Activated CD8-positive, alpha-beta memory T cell treated with anti-CD3 and anti-CD28 coated beads for 48 hours (primary cell): ENCODE data around the gene RBM19.

ENCODE experiments used
- DNase-seq, 3 experiments: peaks; one replicate each; pipeline ENCODE4 v3.0.0-alpha.2; 2020; ENCODE audit warnings: low read depth in 2 of 3, low spot score in 2 of 3

Gene RBM19

DNA sequence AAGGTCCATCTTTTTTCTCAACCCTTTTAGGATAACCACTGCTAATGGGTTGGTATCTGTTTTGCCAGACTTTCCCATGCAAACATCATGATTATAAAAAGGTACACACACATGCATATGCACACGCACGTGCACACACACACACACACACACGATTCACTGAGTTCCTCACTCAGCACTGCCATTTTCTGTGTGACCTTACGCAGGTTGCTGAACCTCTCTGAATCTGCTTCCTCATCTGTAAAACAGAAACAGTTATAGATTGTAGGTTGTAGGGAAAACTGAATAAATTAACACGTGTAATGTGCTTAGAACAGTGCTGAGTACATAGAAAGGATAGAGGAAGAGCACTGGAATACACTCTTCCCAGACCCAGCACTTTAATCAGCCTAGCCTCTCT, 182.3 kb downstream of the RBM19 start:
- DNase-seq = no peak

DNA sequence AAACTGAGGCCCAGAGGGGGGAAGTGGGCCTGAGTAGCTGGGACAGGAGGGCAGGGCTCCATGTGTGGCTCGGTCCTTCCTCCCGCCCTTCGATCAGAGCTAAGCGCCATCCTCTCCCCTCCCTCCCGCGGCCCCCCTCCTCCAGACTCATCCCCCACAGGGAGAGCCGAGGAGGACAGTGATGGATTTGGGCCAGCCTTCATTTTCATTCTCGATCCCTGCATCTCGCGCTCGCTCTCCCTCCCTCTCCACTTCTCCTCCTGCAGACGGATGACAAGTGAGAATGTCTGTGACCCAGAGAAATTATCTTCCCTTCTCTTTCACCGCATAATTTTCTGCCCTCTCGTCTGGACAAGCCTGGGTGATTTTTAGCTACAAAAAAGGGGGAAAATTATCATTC, 183.3 kb downstream of the RBM19 start:
- DNase-seq = no peak

DNA sequence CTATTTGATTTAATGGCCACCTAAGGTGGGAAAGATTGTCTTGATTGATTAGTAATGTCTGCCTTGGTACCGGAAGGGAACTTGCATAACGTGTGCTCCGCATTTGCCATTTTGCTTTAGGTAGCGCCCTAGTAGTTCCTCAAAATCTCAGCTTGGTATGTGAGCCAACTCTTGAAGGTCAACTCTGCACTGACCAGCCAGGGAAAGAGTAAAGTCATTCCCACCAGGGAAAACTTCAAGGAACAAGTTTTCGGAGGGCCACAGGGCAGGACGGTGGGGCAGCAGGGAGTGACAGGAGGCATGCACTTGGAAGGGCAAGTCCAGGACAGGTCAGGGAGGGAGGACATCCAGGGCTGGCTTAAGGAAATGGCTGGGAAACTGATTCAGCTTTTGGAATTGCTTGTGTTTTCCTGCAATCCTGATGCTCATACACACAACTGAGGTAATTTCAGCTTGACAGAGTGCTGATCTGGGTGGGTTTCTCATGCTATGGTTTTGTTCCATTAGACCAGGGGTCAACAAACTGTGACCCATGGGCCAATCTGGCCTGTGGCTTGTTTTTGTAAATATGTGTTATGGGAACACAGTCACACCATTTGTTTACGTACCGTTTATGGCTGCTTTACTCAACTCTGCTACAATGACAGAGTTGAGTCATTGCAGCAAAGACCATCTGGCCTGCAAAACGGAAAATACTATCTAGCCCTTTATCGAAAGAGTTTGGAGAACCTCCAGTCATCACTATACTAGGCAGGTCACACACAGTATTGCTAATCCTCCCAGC, 184.5 kb downstream of the RBM19 start:
- DNase-seq = no peak

DNA sequence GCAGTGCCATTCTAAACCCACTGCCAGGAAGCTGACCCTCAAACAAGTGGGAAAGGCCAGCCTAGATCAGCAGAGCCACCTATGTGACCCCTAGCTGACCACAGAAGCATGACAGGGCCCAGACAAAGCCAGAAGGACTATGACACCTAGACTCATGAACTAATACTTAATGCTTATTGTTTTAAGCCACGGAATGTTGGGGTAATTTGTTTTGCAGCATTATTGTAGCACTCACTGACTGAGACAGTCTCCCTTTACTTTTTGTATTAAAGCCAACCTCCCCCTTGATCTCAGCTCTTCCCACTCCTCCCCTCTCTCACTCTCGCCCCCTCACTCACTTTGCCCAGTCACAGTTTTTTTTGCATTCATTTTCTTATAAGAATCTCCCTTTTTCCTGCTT, 186.4 kb downstream of the RBM19 start:
- DNase-seq = no peak

DNA sequence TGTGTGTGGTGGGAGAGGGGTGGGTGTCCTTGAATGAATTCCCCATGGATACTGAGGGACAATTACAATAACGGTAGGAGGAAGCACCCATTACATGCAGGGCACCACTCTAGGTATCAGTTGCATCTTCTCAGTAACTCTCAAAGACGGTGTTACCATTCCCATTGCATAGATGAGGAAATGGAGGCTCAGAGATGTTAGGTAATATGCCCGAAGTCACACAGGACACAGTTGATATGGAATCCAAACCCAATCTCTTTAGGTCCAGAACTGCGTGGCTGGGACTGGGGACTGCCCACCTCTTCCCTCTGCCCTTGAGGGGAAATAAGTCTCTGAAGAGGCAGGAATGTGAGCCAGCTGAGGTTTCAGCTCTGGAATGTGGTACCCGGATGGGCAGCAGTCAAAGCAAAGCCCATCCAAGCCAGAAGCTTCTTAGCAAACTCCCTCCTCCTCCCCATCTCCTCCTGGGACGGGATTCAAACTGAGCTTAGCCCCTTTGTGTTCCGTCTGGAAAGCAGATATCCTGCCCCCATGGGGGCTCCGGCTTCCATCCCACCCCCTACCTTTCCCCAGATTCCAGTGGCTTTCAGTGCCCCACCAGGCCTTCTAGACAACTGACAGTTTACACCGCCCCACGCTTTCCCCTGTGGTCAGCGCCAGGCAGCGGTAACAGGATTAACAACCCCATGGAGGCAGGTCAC, 187.5 kb downstream of the RBM19 start:
- no peak for DNase-seq

DNA sequence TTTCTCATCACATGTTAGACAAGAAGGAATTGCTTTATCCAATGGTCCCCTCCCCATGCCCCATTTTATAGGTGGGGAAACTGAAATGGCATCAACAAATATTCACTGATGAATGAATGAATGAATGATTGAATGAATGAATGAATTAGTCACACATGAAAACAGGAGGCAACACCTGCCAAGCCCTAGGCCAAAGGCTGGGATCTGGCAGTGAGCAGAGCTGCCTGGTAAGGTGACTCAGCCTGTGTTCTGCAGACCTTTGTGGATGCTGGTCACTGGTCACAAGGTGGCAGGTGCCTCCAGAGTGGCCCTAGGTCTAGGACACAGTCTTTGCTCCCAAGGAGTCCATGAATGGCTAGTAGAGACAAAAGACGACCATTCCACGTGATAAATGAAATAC, 188.4 kb downstream of the RBM19 start:
- DNase-seq = no peak

DNA sequence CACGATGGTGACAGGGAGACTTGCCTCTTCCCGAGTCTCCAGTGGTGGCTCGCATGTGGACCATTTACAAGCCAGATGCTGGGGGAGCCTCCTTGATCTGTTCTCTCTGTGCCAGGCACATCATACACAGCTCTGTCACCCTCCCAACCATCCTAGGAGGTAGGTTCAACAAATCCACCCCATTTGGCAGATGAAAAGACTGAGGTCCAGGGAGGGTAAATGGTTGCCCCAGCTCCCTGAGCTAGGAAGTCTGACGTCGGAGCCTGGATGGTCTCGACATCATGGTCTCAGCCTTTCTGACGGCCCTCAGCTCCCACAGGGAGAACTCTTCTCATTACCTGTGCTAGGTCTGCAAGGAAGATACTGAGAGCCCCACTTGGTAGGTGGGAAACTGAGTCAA, 189.6 kb downstream of the RBM19 start:
- no peak for DNase-seq

DNA sequence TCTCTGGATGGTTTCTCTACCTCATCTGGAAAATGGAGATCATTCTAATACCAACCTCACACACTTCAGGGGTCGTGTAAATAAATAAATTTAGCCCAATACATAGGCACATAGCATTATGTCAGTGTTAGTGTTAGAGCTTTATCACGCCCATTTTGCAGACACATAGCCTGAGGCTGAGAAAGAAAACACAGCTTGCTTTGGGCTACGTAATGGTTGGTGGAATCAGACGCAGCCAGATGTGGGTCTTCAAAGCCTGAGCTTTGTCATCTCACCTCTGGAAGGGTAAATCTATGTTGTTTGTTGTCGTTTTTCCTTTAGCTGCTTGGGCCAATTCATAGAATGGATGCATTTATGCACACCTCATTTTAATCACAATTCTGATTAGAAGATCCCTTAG, 191.6 kb downstream of the RBM19 start:
- DNase-seq = no peak

DNA sequence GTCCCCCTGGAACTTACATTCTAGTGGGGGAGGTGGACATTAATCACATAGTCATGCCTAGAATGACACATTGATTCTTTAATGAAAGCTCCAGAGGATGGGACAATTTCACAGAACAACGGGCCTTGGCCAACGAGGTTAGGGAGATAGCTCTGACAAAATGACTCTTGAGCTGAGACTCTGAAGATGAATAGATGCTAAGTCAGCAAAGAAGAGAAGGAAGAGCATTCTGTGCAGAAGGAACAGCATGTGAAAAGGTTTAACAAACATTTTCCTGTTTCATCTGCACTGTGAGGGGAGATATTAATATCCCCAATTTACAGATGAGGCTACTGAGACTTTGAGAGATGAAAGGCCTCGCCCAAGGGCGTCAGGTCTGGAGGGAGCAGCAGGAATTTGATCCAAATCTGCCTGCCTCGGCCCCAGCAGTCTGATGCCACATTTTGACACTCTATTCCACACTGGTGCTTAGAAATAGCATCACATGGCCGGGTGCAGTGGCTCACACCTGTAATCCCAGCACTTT, 193.6 kb downstream of the RBM19 start:
- DNase-seq = no peak

DNA sequence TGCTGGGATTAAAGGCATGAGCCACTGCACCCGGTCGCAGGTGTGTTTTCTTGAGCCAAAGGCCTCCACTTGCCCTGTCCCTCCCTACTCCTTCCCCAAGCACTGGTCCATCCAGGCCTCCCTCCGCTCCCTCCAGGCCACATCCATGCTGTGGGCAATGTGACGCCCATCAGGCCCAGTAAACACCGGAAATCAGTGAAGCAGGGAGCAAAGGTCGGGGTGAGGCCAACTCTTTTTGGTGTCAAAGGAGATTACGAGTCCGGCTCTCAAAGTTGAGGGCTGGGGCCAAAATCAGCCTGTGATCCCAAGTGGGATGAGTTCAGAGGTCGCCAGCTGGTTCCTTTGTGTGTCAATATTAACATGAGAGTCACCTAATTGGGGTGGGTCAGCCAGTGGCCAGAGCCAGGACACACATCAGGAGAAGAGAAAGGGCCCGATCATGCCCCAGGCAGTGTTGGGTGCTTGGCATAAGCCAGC, 195.7 kb downstream of the RBM19 start:
- no peak for DNase-seq

DNA sequence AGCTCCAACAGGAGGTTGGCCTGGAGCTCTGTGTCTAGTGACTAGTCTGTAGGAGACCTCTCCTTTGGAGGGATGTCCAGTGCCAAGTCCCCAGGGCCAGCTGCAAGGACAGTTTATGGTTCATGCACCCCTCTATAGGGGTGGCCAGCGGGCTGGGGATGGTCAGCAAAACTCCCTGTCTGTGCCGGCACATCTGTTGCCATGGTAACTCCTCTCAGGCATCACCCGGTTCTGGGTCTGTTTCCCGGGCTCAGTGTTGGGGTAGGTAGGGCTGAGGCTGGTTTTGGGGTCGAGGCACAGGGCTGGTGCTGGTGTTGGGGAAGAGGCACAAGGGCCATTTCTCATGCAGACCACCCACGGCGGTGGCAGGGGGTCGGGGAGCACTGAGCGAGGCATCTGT, 196.8 kb downstream of the RBM19 start:
- no peak for DNase-seq

DNA sequence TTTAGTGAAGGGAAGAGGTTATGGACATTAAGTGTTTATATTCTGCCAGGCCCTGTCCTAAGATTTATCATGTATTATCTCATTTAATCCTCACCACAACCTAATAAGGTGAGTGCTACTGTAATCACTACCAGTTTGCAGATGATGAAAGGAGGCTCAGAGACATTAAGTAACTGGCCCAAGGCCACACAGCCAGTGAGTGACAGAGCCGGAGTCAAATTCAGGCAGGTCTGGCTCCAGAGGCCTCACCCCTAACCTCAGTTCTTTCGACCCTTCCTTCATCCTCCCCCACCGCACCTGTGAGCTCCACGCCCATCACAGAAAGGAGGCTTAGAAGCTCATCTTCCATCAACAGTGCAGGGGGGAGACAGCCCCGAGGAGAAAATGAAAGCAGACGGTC, 197.3 kb downstream of the RBM19 start:
- no peak for DNase-seq

DNA sequence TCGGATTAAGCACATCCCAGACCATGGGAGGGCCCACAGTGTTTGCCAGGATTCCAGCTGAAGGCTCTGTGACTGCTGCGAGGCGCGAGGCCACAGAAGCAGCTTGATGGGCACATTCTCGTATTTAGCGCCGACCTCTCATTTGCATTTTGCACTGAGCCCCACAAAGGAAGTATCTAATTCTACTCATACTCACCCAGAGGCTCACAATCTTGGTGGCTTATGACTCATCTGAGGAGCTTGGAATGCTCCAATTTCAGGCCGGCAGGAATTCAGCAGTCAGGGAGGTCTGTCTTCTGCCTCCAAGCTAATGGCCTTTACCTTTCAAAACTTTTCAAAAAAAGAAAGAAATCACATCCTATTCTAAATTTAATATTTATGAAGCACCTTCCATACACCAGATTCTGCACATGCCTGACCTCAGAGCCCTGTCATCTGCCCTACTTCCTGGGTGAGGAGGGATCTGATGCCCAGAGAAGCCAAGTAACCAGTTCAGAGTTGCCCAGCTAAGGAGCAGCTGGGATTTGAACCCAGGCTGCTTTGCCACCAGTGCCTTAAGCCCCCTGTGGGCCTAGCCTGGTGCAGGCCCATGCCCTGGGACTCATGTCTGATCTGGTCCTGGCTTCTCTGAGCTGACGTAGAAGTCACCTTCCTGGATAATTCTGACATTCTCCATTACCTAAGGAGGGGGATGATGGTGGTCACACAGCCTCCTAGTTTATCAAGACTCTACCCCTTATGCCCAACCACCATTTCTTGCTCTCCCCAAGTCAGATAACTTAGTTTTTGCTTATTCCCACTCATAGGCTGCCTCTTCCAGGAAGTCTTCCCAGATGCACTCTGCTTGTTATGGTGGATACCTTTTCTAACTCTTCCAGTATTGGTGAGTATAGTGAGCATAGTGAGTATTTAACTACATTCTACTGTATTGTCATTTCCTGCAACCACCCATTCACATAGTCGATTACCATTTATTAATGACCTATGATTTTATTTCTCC, 198.9 kb downstream of the RBM19 start:
- DNase-seq = no peak
